ENCODE results near the gene SLC3A2.

DNA sequence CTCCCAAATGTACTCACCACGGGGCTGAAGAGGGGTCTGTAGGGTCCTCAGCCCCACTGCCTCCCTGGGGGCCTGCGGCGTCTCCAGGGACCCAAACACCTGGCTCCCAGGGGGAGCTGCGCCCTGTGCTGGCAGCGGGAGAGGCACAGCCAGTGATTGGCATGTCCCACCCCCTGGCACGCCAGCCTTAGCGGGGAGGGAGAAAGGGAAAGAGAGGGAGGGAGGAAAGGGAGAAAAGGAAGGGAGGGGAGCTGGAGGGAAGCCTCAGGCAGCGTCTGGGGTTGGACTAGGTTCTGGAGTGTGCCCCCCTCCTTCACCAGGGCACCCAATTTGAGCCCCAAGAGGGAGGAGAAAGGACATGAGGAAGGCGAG is 40.5 kb downstream of the SLC3A2 start, which contains the start of gene CHRM1:
- TF ChIP-seq, protein P1, sequence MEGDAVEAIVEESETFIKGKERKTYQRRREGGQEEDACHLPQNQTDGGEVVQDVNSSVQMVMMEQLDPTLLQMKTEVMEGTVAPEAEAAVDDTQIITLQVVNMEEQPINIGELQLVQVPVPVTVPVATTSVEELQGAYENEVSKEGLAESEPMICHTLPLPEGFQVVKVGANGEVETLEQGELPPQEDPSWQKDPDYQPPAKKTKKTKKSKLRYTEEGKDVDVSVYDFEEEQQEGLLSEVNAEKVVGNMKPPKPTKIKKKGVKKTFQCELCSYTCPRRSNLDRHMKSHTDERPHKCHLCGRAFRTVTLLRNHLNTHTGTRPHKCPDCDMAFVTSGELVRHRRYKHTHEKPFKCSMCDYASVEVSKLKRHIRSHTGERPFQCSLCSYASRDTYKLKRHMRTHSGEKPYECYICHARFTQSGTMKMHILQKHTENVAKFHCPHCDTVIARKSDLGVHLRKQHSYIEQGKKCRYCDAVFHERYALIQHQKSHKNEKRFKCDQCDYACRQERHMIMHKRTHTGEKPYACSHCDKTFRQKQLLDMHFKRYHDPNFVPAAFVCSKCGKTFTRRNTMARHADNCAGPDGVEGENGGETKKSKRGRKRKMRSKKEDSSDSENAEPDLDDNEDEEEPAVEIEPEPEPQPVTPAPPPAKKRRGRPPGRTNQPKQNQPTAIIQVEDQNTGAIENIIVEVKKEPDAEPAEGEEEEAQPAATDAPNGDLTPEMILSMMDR (IDR thresholded peaks at IDR 0.05), result no peak
- no peak for TF ChIP-seq POLR2A (IDR thresholded peaks at IDR 0.05)

Measured in uterus (tissue), 2 donors.